Keratinocyte (primary cell): ENCODE data around the gene ANKRD40.

ENCODE experiments used
- EZH2 ChIP-seq: IDR thresholded peaks from one replicate; pipeline ENCODE4 v1.6.1; 2012; ENCODE audit warnings: inconsistent platforms, mild to moderate bottlenecking, low read length, moderate library complexity
- TF ChIP-seq, protein P1 (sequence below), 3 experiments: IDR thresholded peaks in 1 of 3; conservative IDR thresholded peaks in 1 of 3; optimal IDR thresholded peaks in 1 of 3; 2 replicates in 2 of 3; 3 replicates in 1 of 3; pipeline versions ENCODE3 to v1.5.1; 2011; ENCODE audit warnings: low read length in 3 of 3, mild to moderate bottlenecking in 3 of 3, moderate library complexity in 2 of 3, control low read depth in 1 of 3, inconsistent platforms in 1 of 3; ENCODE audit not compliant: insufficient read depth in 2 of 3; ENCODE audit errors: extremely low read depth in 1 of 3

DNA sequence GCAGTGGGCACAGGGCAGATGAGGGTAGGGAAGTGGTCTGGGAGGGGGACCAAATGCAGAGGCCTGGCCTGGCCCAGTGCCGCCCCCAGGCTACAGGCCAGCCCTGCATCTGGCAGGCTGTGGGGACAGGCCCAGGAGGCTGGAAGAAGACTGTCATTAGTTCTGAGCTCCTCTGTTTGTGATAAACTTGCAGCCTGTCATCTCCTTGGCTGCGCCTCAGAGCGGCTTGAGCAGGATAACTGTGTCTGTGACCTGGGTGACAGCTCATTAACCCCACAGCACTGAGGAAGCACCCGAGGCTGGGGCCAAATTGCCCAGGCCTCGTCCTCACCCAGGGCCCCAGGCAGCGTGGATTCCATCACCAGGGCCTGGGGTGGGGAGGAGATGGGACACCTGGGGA lies 49.1 kb downstream of the ANKRD40 start:
- TF ChIP-seq, protein P1, sequence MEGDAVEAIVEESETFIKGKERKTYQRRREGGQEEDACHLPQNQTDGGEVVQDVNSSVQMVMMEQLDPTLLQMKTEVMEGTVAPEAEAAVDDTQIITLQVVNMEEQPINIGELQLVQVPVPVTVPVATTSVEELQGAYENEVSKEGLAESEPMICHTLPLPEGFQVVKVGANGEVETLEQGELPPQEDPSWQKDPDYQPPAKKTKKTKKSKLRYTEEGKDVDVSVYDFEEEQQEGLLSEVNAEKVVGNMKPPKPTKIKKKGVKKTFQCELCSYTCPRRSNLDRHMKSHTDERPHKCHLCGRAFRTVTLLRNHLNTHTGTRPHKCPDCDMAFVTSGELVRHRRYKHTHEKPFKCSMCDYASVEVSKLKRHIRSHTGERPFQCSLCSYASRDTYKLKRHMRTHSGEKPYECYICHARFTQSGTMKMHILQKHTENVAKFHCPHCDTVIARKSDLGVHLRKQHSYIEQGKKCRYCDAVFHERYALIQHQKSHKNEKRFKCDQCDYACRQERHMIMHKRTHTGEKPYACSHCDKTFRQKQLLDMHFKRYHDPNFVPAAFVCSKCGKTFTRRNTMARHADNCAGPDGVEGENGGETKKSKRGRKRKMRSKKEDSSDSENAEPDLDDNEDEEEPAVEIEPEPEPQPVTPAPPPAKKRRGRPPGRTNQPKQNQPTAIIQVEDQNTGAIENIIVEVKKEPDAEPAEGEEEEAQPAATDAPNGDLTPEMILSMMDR (optimal IDR thresholded peaks at IDR 0.05 in 1 of 3, IDR thresholded peaks at IDR 0.05 in 1 of 3, conservative IDR thresholded peaks at IDR 0.05 in 1 of 3; ENCODE audit: extremely low read depth in 1 of 3, insufficient read depth in 2 of 3, low read length in 3 of 3), result no peak
- TF ChIP-seq EZH2, result no peak
